Endodermal cell (in vitro differentiated cells): ENCODE measurements around the gene LRRTM2. TPM values are rescaled to one million over a fixed set of nuclear protein-coding genes. Genes with fewer than 3 reads are reported as not detected.
"Not testable (repeated sequence)": the region's sequence is repeated elsewhere in the genome, so short reads cannot be mapped to it uniquely, and the experiment has no call there.

Experiments used
- DNase-seq: peaks from one replicate; pipeline ENCODE4 v3.0.0-alpha.2; 2017
- H3K27ac ChIP-seq: 2 replicates; pipeline ENCODE4 v1.5.1; 2013; ENCODE audit warnings: mild to moderate bottlenecking, low read depth, low read length, moderate library complexity
- H3K27me3 ChIP-seq: 2 replicates; pipeline ENCODE4 v1.6.1; 2013; ENCODE audit warnings: mild to moderate bottlenecking, low read length, moderate library complexity; ENCODE audit not compliant: insufficient read depth, control insufficient read depth, poor library complexity, severe bottlenecking
- H3K36me3 ChIP-seq: 2 replicates; pipeline ENCODE4 v1.7.0; 2013; ENCODE audit warnings: mild to moderate bottlenecking, low read length, moderate library complexity; ENCODE audit not compliant: control insufficient read depth, insufficient read depth
- H3K4me1 ChIP-seq: one replicate; pipeline ENCODE4 v1.7.0; 2013; ENCODE audit warnings: low read length; ENCODE audit not compliant: control insufficient read depth, insufficient read depth
- H3K4me3 ChIP-seq: 2 replicates; pipeline ENCODE4 v1.5.1; 2013; ENCODE audit warnings: mild to moderate bottlenecking, low read length, moderate library complexity
- H3K9ac ChIP-seq: 2 replicates; pipeline ENCODE4 v1.6.1; 2013; ENCODE audit warnings: mild to moderate bottlenecking, low read length, moderate library complexity; ENCODE audit not compliant: poor library complexity, severe bottlenecking; ENCODE audit errors: extremely low read depth
- H3K9me3 ChIP-seq: 2 replicates; pipeline ENCODE4 v1.6.1; 2013; ENCODE audit warnings: mild to moderate bottlenecking, low read length, moderate library complexity; ENCODE audit not compliant: control insufficient read depth
- H3K27ac Mint-ChIP-seq: 2 replicates; pipeline ENCODE4 v1.8.0; 2020; ENCODE audit warnings: mixed read lengths
- H3K27me3 Mint-ChIP-seq: 2 replicates; pipeline ENCODE4 v1.8.0; 2021; ENCODE audit warnings: mild to moderate bottlenecking, mixed read lengths; ENCODE audit not compliant: insufficient read depth
- H3K36me3 Mint-ChIP-seq: 2 replicates; pipeline ENCODE4 v1.8.0; 2020; ENCODE audit warnings: low read depth, mixed read lengths
- H3K4me1 Mint-ChIP-seq: 2 replicates; pipeline ENCODE4 v1.8.0; 2020; ENCODE audit warnings: mixed read lengths
- H3K4me3 Mint-ChIP-seq: 2 replicates; pipeline ENCODE4 v1.8.0; 2020; ENCODE audit warnings: mild to moderate bottlenecking, moderate library complexity, mixed read lengths
- H3K9me3 Mint-ChIP-seq: 2 replicates; pipeline ENCODE4 v1.8.0; 2020; ENCODE audit warnings: mild to moderate bottlenecking, mixed read lengths
- CTCF ChIP-seq: fragments of 200-600 bp; sonication (generic); conservative IDR thresholded peaks from 2 replicates; pipeline ENCODE4 v1.5.0; 2021; ENCODE audit warnings: antibody characterized with exemption, mild to moderate bottlenecking
- WGBS, 2 experiments: methylation state at CpG; one replicate each; pipeline versions ENCODE4 v1.1.5 to v1.1.7; 2013; ENCODE audit warnings: missing lambda C conversion rate in 2 of 2, mixed read lengths in 1 of 2; ENCODE audit not compliant: insufficient coverage in 1 of 2, insufficient read length in 1 of 2; 5-methylcytosine and 5-hydroxymethylcytosine counted together
- long read RNA-seq, 4 experiments: library from polyadenylated mRNA in 2 of 4; library from RNA in 1 of 4; library from capped mRNA in 1 of 4; stranded (forward) in 3 of 4; unstranded in 1 of 4; transcript quantifications; one replicate each; pipeline ENCODE4 v2.0.0, GENCODE V29; 2020 to 2021; ENCODE audit warnings: inconsistent platforms in 1 of 4
- polyA plus RNA-seq, 2 experiments: library from polyadenylated mRNA; stranded (reverse); fragments of 50-300 nt; gene quantifications; one replicate each; pipeline ENCODE4 v1.2.3, GENCODE V29; 2013
- total RNA-seq, 2 donors: library from RNA; stranded (reverse); fragmentation: NEBNext Ultra II Directional in 1 of 2; extraction: Animal tissue kit (Norgen Biotek cat#: 25700) in 1 of 2; gene quantifications; 2 replicates in 1 of 2; 3 replicates in 1 of 2; pipeline ENCODE4 v1.2.1, GENCODE V29; 2021

LRRTM2 gene
- total RNA-seq: not detected
- polyA plus RNA-seq (2013, experiment 1 of 2): 6.3 TPM
- polyA plus RNA-seq (2013, experiment 2 of 2): 3.5 TPM
- long read RNA-seq, experiment 1: 0 reads
- long read RNA-seq, experiment 2: 0 reads
- long read RNA-seq, experiment 3: 0 reads
- long read RNA-seq, experiment 4: 0 reads

- TF ChIP-seq CTCF: no peak
- no peak for DNase-seq
- Mint-ChIP-seq H3K27me3 (no peaks in the 10 kb centered on the region), H3K9me3 (no peaks in the 10 kb centered on the region), H3K36me3 (peaks cover 16% of the 10 kb centered on the region), H3K4me3 (no peak within 1 kb of the TSS), H3K4me1 (peaks cover 53% of the 10 kb centered on the region), H3K27ac (peak within 1 kb of the TSS; percentile 74)
- H3K4me1 ChIP-seq: peaks cover 10% of the 10 kb centered on the region
- no peaks in the 10 kb centered on the region for H3K9me3 ChIP-seq
- H3K27ac ChIP-seq: peak within 1 kb of the TSS; percentile 83
- H3K36me3 ChIP-seq: peaks cover 13% of the 10 kb centered on the region
- H3K9ac ChIP-seq: no peak within 1 kb of the TSS
- H3K4me3 ChIP-seq: no peak within 1 kb of the TSS
- 84 to 91% methylated on average over 11 to 18 of the region's 18 CpGs for WGBS, 2 experiments
- no peaks in the 10 kb centered on the region for H3K27me3 ChIP-seq
These were observed at the start of gene LRRTM2 for GRCh38 chr5:138874771-138875551. Gene LRRTM2, minus strand, starts transcription at chr5:138875335. Its CDS starts 424 bp downstream, at chr5:138874911.

GRCh38 chr5:138922494-138922893 is 47.4 kb upstream of the LRRTM2 start:
- Mint-ChIP-seq H3K4me3 (no peak overlapping the region), H3K27me3 (no peaks in the 10 kb centered on the region), H3K27ac (no peak overlapping the region), H3K4me1 (no peaks in the 10 kb centered on the region), H3K9me3 (no peaks in the 10 kb centered on the region), H3K36me3 (peaks cover 49% of the 10 kb centered on the region)
- H3K9ac ChIP-seq: no peak overlapping the region
- H3K27me3 ChIP-seq: no peaks in the 10 kb centered on the region
- no peak for TF ChIP-seq CTCF
- H3K4me1 ChIP-seq: no peaks in the 10 kb centered on the region
- DNase-seq: peak; percentile 35
- WGBS, 2 experiments: 90 to 100% methylated on average over 1 to 2 of the region's 2 CpGs
- peaks cover 81% of the 10 kb centered on the region for H3K36me3 ChIP-seq
- H3K9me3 ChIP-seq: no peaks in the 10 kb centered on the region
- no peak overlapping the region for H3K4me3 ChIP-seq
- no peak overlapping the region for H3K27ac ChIP-seq

GRCh38 chr5:138921362-138921761 is 46.2 kb upstream of the LRRTM2 start:
- not testable (repeated sequence) for H3K9me3 Mint-ChIP-seq, H3K9me3 ChIP-seq, H3K4me1 ChIP-seq, H3K27me3 ChIP-seq, H3K27me3 Mint-ChIP-seq, H3K4me1 Mint-ChIP-seq, H3K9ac ChIP-seq, DNase-seq, H3K4me3 ChIP-seq, H3K4me3 Mint-ChIP-seq, H3K27ac ChIP-seq
- H3K36me3 Mint-ChIP-seq: peaks cover 40% of the 10 kb centered on the region
- H3K36me3 ChIP-seq: peaks cover 75% of the 10 kb centered on the region
- H3K27ac Mint-ChIP-seq: peak overlapping the region; percentile 66
- 66 to 89% methylated on average over 2 of the region's 2 CpGs for WGBS, 2 experiments
